ENCODE data around the gene OGDH. TPM values are rescaled to one million over a fixed set of nuclear protein-coding genes. Genes with fewer than 3 reads are reported as not detected.

Gene OGDH
- total RNA-seq, 1 experiment from 2014 or later: 69.1 TPM

GRCh38 chr7:44603193-44603592, 3.2 kb upstream of the OGDH start (continued):
- no peak for TF ChIP-seq ZBTB33 (IDR thresholded peaks at IDR 0.05; ENCODE audit: extremely low read depth, insufficient replicate concordance, low read length)
- no peak for TF ChIP-seq SRF (IDR thresholded peaks at IDR 0.05; ENCODE audit: low read depth)

GRCh38 chr7:44604941-44605340, 1.5 kb upstream of the OGDH start:
- H2AFZ ChIP-seq (ENCODE audit: low read depth, low read length, poor library complexity, severe bottlenecking): no peak overlapping the region

More at GRCh38 chr7:44604941-44605340, 1.5 kb upstream of the OGDH start:
- ChIA-PET POLR2A (interaction anchor here (0.6 to 1.5 kb wide), 2 partner anchors 14 to 368 kb away, joined by 3 read pairs; no protein-coding TSS in a partner anchor), CTCF (interaction anchor here (1.1 kb wide), 1 partner anchor 243 kb away, joined by 4 read pairs; the partner anchor contains the start of gene H2AZ2), RAD21 (ENCODE audit: low non-redundant PET in 1 of 2, low total read pairs in 2 of 2, uncharacterized antibody in 2 of 2, unreplicated experiment in 2 of 2) (no interaction called here)
- ATAC-seq (no peak), DNase-seq (ENCODE audit: low read depth, low spot score) (no peak)
- Histone ChIP-seq H3K4me1 (ENCODE audit: control insufficient read depth in 1 of 2, insufficient read depth in 2 of 2, low read length in 2 of 2) (peaks cover 17 to 32% of the 10 kb centered on the region in 2 experiments), H3K9me3 (ENCODE audit: control insufficient read depth in 1 of 2, insufficient read depth in 1 of 2, low read depth in 1 of 2, low read length in 2 of 2) (no peaks in the 10 kb centered on the region), H3K9ac (ENCODE audit: low read length) (no peak overlapping the region), H3K4me2 (ENCODE audit: low read length) (peak overlapping the region; percentile 72), H3K9me2 (ENCODE audit: insufficient read depth) (no peaks in the 10 kb centered on the region), H3K36me3 (ENCODE audit: control insufficient read depth in 1 of 2, insufficient read depth in 2 of 2, low read length in 2 of 2) (no peaks in the 10 kb centered on the region), H3K79me2 (ENCODE audit: insufficient read depth, low read length) (peaks cover 30% of the 10 kb centered on the region), H3K27ac (ENCODE audit: low read depth, low read length) (no peak overlapping the region), H4K20me1 (ENCODE audit: insufficient read depth) (no peaks in the 10 kb centered on the region), H3K27me3 (ENCODE audit: insufficient read depth, low read length) (no peaks in the 10 kb centered on the region), H3K4me3 (replicated peaks in 1 of 2; ENCODE audit: low read depth in 1 of 2, low read length in 2 of 2) (no peak overlapping the region)
- no TSS peak for BruUV-seq (replicated peaks)
- intact Hi-C loops (cut with micrococcal nuclease): loop anchor here (5.0 kb wide), 1 partner anchor 142 kb away; the partner anchor contains the start of gene ZMIZ2
- TF ChIP-seq CTCF (IDR thresholded peaks at IDR 0.05 in 2 of 3, conservative IDR thresholded peaks at IDR 0.05 in 1 of 3; ENCODE audit: borderline replicate concordance in 1 of 3, insufficient read depth in 1 of 3, low read depth in 2 of 3, low read length in 2 of 3): no peak
- TF ChIP-seq ATF3 (IDR thresholded peaks at IDR 0.05): no peak
- no peak for TF ChIP-seq SRF (IDR thresholded peaks at IDR 0.05; ENCODE audit: low read depth)
- TF ChIP-seq FOSL1 (IDR thresholded peaks at IDR 0.05; ENCODE audit: low read depth): no peak
- no peak for TF ChIP-seq SP1 (IDR thresholded peaks at IDR 0.05; ENCODE audit: low read depth)
- TF ChIP-seq ZNF274 (IDR thresholded peaks at IDR 0.05; ENCODE audit: low read depth, low read length): no peak
- TF ChIP-seq POLR2AphosphoS5 (IDR thresholded peaks at IDR 0.05; ENCODE audit: low read depth, low read length): no peak
- TF ChIP-seq POLR2A (IDR thresholded peaks at IDR 0.05; ENCODE audit: borderline replicate concordance, extremely low read depth, insufficient read depth, insufficient read length): no peak
- no peak for TF ChIP-seq RAD21 (IDR thresholded peaks at IDR 0.05; ENCODE audit: low read depth)
- TF ChIP-seq EZH2 (IDR thresholded peaks at IDR 0.05): no peak
- TF ChIP-seq CBX3 (IDR thresholded peaks at IDR 0.05; ENCODE audit: low read depth): no peak
- TF ChIP-seq ELF1 (IDR thresholded peaks at IDR 0.05; ENCODE audit: borderline replicate concordance, low read depth): no peak
- TF ChIP-seq TCF7L2 (IDR thresholded peaks at IDR 0.05; ENCODE audit: borderline replicate concordance, extremely low read depth, insufficient read depth, insufficient read length): no peak
- no peak for TF ChIP-seq ZBTB33 (IDR thresholded peaks at IDR 0.05; ENCODE audit: extremely low read depth, insufficient replicate concordance, low read length)
- no peak for TF ChIP-seq JUND (IDR thresholded peaks at IDR 0.05)

All from HCT116 (cell line).